HG02571 (cell line): ENCODE results near the gene ITGB2.
"Not testable (repeated sequence)": the region's sequence is repeated elsewhere in the genome, so short reads cannot be mapped to it uniquely, and the experiment has no call there.

ENCODE experiments used
- ATAC-seq: cut with Tn5 transposase; IDR thresholded peaks from one replicate; pipeline ENCODE4 v1.9.1; 2021; ENCODE audit warnings: mild to moderate bottlenecking, moderate library complexity; ENCODE audit not compliant: unreplicated experiment

Gene ITGB2

GRCh38 chr21:44927587-44928461 lies 7.1 kb upstream of the ITGB2 start:
- ATAC-seq, result no peak

- ATAC-seq, result no peak
Observed at GRCh38 chr21:44927259-44927586, 6.5 kb upstream of the ITGB2 start.

- no peak for ATAC-seq
Observed at GRCh38 chr21:44926331-44927101, 5.8 kb upstream of the ITGB2 start.

- ATAC-seq, result no peak
Observed at GRCh38 chr21:44925378-44925755, 4.7 kb upstream of the ITGB2 start.

- ATAC-seq, result no peak
Observed at GRCh38 chr21:44924606-44925377, 4.1 kb upstream of the ITGB2 start.

GRCh38 chr21:44923480-44924084 lies 2.9 kb upstream of the ITGB2 start:
- ATAC-seq, result no peak

GRCh38 chr21:44921928-44922327 lies 1.2 kb upstream of the ITGB2 start:
- ATAC-seq, result no peak

- ATAC-seq, result no peak
Observed at GRCh38 chr21:44919913-44920693, 596 bp downstream of the ITGB2 start.

GRCh38 chr21:44919111-44919912 lies 1.4 kb downstream of the ITGB2 start:
- no peak for ATAC-seq

- ATAC-seq, result no peak
Observed at GRCh38 chr21:44918581-44919033, 2.1 kb downstream of the ITGB2 start.

GRCh38 chr21:44918107-44918470 lies 2.6 kb downstream of the ITGB2 start:
- no peak for ATAC-seq

GRCh38 chr21:44917446-44918106 lies 3.1 kb downstream of the ITGB2 start:
- ATAC-seq, result no peak

- no peak for ATAC-seq
Observed at GRCh38 chr21:44916965-44917364, 3.7 kb downstream of the ITGB2 start.

GRCh38 chr21:44914176-44914874 lies 6.4 kb downstream of the ITGB2 start:
- ATAC-seq, result no peak

GRCh38 chr21:44913425-44914175 lies 7.1 kb downstream of the ITGB2 start:
- ATAC-seq, result no peak

- not testable (repeated sequence) for ATAC-seq
Observed at GRCh38 chr21:44912506-44913412, 7.9 kb downstream of the ITGB2 start.

GRCh38 chr21:44912158-44912473 lies 8.6 kb downstream of the ITGB2 start:
- no peak for ATAC-seq
